SU-DHL-6 (cell line): Measurements from ENCODE around the gene CHRNA4.

Experiments used
- H2AFZ ChIP-seq: fragments of 200-600 bp; sonication (generic); 2 replicates; pipeline ENCODE4 v1.6.1; 2014; ENCODE audit warnings: low read depth, mild to moderate bottlenecking, moderate library complexity, mixed read lengths, antibody characterized with exemption, low read length; ENCODE audit not compliant: severe bottlenecking
- H3F3A ChIP-seq: fragments of 200-600 bp; shearing (Covaris generic); 2 replicates; pipeline ENCODE4 v1.6.0; 2016; ENCODE audit warnings: antibody characterized with exemption, mild to moderate bottlenecking; ENCODE audit not compliant: insufficient read depth
- H3K27ac ChIP-seq: fragments of 200-600 bp; sonication (generic); 2 replicates; pipeline ENCODE4 v1.5.1; 2016; ENCODE audit warnings: low read depth, mild to moderate bottlenecking, low read length, moderate library complexity, mixed read lengths
- H3K27me3 ChIP-seq: fragments of 200-600 bp; sonication (generic), shearing (Covaris generic); 2 replicates; pipeline ENCODE4 v1.6.0; 2014; ENCODE audit warnings: mild to moderate bottlenecking, low read length
- H3K36me3 ChIP-seq: fragments of 200-600 bp; sonication (generic); 2 replicates; pipeline ENCODE4 v1.6.1; 2014; ENCODE audit warnings: mild to moderate bottlenecking, low read length, mixed read lengths
- H3K4me2 ChIP-seq: fragments of 300-600, 200-600 bp; shearing (Covaris generic), sonication (generic); 2 replicates; pipeline ENCODE4 v1.6.0; 2014; ENCODE audit warnings: low read length, low read depth, mild to moderate bottlenecking; ENCODE audit not compliant: poor library complexity, severe bottlenecking
- H3K4me3 ChIP-seq: fragments of 200-600 bp; sonication (generic); 2 replicates; pipeline ENCODE4 v1.5.1; 2014; ENCODE audit warnings: antibody characterized with exemption, low read length, mild to moderate bottlenecking, mixed read lengths; ENCODE audit not compliant: insufficient read depth, poor library complexity, severe bottlenecking
- H3K79me2 ChIP-seq: fragments of 200-600 bp; sonication (generic); 2 replicates; pipeline ENCODE4 v1.6.1; 2014; ENCODE audit warnings: mild to moderate bottlenecking, low read length, moderate library complexity; ENCODE audit not compliant: insufficient read depth
- H3K9ac ChIP-seq: fragments of 200-600 bp; sonication (generic); 2 replicates; pipeline ENCODE4 v1.7.0; 2014; ENCODE audit warnings: mild to moderate bottlenecking, low read length
- H3K9me2 ChIP-seq: fragments of 200-600 bp; sonication (generic); replicated peaks from 2 replicates; pipeline ENCODE4 v1.6.1; 2014; ENCODE audit warnings: low read length; ENCODE audit not compliant: insufficient read depth
- H3K9me3 ChIP-seq: fragments of 200-600 bp; sonication (generic); 2 replicates; pipeline ENCODE4 v1.6.1; 2014; ENCODE audit warnings: low read length, mixed read lengths; ENCODE audit not compliant: insufficient read depth
- H4K20me1 ChIP-seq: fragments of 200-600 bp; sonication (generic); 2 replicates; pipeline ENCODE4 v1.6.1; 2014; ENCODE audit warnings: low read depth, mild to moderate bottlenecking, antibody characterized with exemption, low read length, moderate library complexity, mixed read lengths
- EZH2phosphoT487 ChIP-seq: fragments of 200-600 bp; sonication (generic), shearing (Covaris generic); conservative IDR thresholded peaks from 2 replicates; pipeline ENCODE4 v1.6.1; 2018; ENCODE audit warnings: mild to moderate bottlenecking, antibody characterized with exemption, low read length, moderate library complexity, mixed read lengths
- TF ChIP-seq, protein P1 (sequence below): fragments of 200-600 bp; sonication (generic); IDR thresholded peaks from one replicate; pipeline ENCODE4 v1.5.1; 2017; ENCODE audit warnings: antibody characterized with exemption, mild to moderate bottlenecking, low read length, moderate library complexity; ENCODE audit not compliant: insufficient read depth, poor library complexity, severe bottlenecking

The CHRNA4 gene

DNA sequence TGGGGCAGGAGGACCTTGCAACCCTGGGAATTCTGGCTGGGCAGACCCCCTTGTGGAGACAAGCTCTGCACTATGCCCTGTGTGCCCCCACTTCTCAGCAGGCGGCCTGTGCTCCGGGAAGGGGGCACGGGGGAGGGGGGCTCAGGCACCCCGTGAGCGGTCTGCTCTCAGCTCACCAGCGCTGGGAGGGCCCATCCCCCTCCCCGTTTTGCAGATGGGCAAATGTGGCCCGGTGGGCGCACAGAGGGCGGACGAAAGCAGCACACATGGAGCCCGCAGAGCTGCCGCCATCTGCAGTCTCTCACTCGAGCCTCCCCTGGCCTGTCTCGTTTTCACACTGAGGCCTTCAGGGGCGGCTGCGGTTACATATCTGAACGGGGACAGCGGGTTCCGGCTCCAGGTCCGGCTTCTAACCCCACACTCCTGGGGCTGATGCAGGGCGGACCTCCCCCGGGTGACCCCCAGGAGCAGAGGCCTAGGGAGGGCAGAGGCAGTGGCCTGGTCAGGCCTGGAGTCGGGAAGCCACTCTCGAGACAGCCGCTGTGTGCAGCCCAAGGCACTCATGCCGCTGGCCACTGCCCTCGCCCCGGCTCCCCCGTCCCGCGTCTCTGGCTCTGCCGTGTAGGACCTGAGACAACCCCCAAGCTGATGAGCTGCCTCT, 13.9 kb downstream of the CHRNA4 start:
- TF ChIP-seq, protein P1, sequence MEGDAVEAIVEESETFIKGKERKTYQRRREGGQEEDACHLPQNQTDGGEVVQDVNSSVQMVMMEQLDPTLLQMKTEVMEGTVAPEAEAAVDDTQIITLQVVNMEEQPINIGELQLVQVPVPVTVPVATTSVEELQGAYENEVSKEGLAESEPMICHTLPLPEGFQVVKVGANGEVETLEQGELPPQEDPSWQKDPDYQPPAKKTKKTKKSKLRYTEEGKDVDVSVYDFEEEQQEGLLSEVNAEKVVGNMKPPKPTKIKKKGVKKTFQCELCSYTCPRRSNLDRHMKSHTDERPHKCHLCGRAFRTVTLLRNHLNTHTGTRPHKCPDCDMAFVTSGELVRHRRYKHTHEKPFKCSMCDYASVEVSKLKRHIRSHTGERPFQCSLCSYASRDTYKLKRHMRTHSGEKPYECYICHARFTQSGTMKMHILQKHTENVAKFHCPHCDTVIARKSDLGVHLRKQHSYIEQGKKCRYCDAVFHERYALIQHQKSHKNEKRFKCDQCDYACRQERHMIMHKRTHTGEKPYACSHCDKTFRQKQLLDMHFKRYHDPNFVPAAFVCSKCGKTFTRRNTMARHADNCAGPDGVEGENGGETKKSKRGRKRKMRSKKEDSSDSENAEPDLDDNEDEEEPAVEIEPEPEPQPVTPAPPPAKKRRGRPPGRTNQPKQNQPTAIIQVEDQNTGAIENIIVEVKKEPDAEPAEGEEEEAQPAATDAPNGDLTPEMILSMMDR = no peak
- TF ChIP-seq EZH2phosphoT487 = no peak
- no peak overlapping the region for H3K9ac ChIP-seq

DNA sequence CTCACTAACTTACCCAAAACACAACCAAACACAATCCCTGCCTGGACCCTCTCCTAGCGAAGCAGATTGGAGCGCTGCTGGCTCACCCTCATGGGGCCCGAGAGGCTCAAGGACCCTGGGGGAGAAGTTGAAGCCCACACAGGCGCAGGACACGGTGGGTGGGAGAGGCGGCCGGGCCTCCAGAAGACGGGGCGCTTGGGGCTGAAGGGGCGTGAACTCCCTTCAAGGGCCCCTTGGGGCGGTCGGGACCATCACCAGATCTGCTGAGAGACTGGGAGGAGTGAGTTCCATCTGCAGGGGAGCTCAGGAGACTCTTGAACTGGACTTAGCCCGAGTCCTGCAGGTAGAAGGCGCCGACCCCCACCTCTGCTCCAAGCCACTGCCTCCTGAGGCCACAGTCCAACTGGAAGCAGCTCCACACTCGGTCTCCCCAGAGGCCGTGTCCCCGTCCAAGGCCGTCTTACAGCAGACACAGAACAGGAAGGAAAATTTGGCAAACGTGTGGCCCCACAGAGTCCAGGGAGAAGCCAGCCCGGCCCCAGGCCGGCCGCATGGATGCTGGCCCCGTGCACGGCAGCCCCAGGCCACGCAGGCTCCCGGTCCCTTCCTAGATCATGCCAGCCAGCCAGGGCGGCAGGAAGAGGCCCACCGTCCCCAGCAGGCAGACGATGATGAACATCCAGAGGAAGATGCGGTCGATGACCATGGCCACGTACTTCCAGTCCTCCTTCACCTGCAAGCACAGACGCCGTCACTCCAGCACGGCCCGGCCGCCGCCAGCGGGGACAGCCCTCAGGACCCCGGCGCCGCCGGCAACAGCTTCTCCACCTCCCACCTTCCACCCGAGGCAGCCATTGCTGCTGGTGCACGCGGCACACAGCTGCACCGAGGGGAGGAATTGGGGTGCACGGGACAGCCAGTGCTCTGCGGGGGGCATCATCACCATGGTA, 14.7 kb downstream of the CHRNA4 start:
- Histone ChIP-seq H3K79me2 (no peaks in the 10 kb centered on the region), H3K4me2 (no peak overlapping the region), H3K9ac (no peak overlapping the region), H3K36me3 (no peaks in the 10 kb centered on the region), H3K27me3 (no peaks in the 10 kb centered on the region), H3F3A (no peaks in the 10 kb centered on the region), H3K9me3 (no peaks in the 10 kb centered on the region), H3K27ac (no peak overlapping the region), H2AFZ (no peak overlapping the region), H3K9me2 (no peaks in the 10 kb centered on the region), H3K4me3 (no peak overlapping the region), H4K20me1 (no peaks in the 10 kb centered on the region)
- TF ChIP-seq, protein P1 = no peak
- TF ChIP-seq EZH2phosphoT487 = no peak

More for the DNA sequence above, 13.9 kb downstream of the CHRNA4 start:
- Histone ChIP-seq H2AFZ (no peak overlapping the region), H3K4me2 (no peak overlapping the region), H3K9me3 (no peaks in the 10 kb centered on the region), H4K20me1 (no peaks in the 10 kb centered on the region), H3K79me2 (no peaks in the 10 kb centered on the region), H3K36me3 (no peaks in the 10 kb centered on the region), H3K4me3 (no peak overlapping the region), H3K9me2 (no peaks in the 10 kb centered on the region), H3K27ac (no peak overlapping the region), H3K27me3 (no peaks in the 10 kb centered on the region), H3F3A (no peaks in the 10 kb centered on the region)

DNA sequence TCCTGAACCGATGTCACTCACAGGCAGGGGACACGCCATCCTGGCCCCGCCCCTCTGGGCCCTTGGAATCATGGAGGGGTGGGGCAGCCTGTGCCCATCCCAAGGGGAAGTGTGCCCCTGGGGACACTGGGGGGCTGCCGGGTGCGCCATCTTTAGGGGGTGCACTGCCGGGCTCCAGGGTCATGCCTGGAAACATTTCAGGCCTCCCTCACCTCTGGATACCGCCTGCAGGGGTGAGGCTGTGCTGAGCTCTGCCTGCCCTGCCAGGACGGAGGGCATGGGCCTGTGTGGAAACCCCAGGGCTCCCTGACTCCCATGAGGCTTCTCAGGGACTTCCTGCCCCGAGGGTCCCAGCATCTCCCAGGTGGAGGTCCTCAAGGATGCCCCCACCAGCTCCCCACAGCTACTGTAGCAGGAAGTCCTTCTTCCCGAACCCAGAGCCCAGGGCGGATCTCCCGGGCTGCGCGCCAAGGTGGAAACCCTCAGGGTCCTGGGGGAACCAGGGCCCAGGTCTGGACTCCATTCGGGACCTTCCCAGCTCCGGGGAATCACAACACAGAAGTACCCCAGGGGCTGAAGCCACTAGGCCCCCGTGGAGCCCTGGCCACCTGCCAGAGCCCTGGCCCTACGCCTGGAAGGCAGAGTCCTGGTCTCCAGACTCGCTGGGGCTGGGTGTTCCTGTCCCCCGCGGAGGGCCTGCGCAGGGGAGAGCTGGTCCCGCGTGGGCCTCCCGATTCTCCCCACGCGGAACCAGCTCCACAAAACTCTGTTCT, 15.6 kb downstream of the CHRNA4 start:
- TF ChIP-seq EZH2phosphoT487 = no peak
- TF ChIP-seq, protein P1 = no peak
- Histone ChIP-seq H3K9me2 (no peaks in the 10 kb centered on the region), H3K4me2 (no peak overlapping the region), H3K79me2 (no peaks in the 10 kb centered on the region), H3K27me3 (no peaks in the 10 kb centered on the region), H3K36me3 (no peaks in the 10 kb centered on the region), H2AFZ (no peak overlapping the region), H3K4me3 (no peak overlapping the region), H4K20me1 (no peaks in the 10 kb centered on the region), H3K9ac (no peak overlapping the region), H3K27ac (no peak overlapping the region), H3K9me3 (no peaks in the 10 kb centered on the region), H3F3A (no peaks in the 10 kb centered on the region)
